ENCODE results near the gene DAGLA. TPM values are rescaled to one million over a fixed set of nuclear protein-coding genes. Genes with fewer than 3 reads are reported as not detected.

DAGLA gene
- total RNA-seq, 1 experiment from 2014 or later, result 6.2 TPM

GRCh38 chr11:61706452-61707400 lies 26.5 kb downstream of the DAGLA start:
- no peak for DNase-seq (ENCODE audit: low read depth)

GRCh38 chr11:61707574-61707973 lies 27.4 kb downstream of the DAGLA start:
- no peak for DNase-seq (ENCODE audit: low read depth)

GRCh38 chr11:61709110-61709509 lies 28.9 kb downstream of the DAGLA start:
- no peak for DNase-seq (ENCODE audit: low read depth)

DNA sequence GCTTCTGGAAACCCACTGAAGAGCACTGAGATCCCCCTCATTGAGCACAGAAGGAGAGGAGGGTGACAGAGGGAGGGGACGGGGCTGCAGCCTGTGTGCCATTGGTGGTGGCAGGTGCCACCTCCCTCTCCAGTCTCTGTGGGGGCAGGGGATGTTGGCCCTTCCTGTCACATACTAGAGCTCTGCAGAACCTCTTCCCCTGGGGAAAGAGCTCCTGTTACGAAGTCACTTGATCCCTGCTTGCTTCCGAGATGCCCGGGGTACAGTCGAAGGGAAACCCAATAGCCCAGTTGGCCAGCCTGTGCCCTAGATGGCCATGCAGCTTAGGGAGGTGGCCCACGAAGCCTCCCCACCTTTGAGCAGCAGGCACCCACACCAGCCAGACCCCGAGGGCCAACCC lies 29.4 kb downstream of the DAGLA start:
- no peak for DNase-seq (ENCODE audit: low read depth)

GRCh38 chr11:61710019-61710418 lies 29.8 kb downstream of the DAGLA start:
- no peak for DNase-seq (ENCODE audit: low read depth)

GRCh38 chr11:61711037-61711436 lies 30.8 kb downstream of the DAGLA start:
- DNase-seq (ENCODE audit: low read depth), result no peak

DNA sequence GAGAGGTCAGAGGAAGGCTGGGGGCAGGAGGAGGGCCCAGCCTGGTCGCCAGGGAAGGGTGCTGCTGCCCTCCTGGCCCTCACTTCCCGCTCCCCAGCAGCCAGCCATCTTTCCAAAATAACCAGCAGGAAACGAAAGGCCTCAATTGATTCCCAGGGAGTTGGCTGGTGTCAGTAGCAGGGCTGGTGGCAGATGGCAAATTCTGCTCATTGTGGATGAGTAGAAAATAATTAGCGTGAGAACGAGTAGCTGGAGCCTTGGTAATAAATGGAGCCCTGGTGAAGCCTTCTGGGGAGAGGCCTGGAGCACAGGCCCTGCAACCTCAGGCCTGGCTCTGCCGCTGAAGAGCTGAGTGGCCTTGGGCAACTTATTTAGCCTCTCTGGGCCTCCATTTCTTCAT lies 31.3 kb downstream of the DAGLA start:
- DNase-seq (ENCODE audit: low read depth), result no peak

DNA sequence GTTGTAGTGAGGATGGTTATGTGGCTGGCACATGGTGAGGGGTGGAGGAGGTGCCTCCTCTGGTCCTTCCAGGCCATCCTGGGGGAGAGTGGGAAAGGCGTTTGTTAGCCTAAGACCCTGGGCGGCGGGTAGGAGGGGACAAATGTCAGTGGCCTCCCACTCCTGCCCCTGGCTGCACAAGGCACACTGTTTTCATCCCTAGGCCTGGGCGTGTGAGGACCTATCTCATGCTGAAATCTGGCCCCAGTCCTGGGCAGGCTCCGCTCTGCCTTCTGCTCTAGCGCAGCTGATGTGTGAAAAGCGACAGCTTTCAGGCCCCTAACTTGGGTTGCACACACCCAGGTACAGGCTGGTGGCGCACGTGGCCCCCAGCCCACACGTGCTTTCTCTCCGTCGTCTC lies 32.1 kb downstream of the DAGLA start:
- DNase-seq (ENCODE audit: low read depth), result no peak

DNA sequence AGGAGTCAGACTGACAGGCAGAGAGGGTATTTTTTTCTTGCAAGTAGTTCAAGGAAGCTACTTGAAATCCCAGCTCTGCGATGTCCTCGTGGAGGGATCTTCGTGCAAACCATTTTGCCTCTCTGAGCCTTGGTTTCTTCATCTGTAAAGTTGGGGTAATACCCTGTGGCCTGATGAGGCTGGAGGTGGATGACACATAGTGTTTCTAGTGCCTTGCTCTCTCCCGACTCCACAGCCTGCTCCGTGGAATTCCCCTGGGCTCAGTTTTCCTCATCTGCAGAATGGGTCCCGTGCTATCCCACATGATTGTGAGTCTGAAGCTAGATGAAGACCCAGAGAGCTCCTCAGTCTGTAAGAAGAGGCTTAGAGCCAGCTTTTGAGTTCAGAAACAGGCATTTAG lies 32.7 kb downstream of the DAGLA start:
- DNase-seq (ENCODE audit: low read depth), result no peak

DNA sequence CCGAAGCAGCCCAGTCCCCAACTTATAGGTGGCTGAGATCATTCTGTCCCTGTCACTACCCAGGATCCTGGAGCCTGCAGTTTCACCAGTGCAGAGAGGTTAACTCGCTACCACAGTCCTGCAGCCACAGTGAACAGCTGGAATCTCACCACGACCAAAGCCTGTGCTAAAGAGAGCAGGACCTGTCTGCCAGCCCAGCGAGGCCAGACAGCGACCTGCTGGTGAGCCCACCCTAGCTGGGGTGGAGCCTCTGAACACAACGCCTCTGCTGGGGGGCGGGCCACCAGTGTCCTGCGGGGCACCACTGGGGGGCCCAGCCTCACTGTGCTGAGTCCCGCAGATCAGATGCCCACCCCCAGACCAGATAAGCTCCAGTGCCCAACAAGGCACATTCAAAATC lies 33.3 kb downstream of the DAGLA start:
- DNase-seq (ENCODE audit: low read depth), result no peak

DNA sequence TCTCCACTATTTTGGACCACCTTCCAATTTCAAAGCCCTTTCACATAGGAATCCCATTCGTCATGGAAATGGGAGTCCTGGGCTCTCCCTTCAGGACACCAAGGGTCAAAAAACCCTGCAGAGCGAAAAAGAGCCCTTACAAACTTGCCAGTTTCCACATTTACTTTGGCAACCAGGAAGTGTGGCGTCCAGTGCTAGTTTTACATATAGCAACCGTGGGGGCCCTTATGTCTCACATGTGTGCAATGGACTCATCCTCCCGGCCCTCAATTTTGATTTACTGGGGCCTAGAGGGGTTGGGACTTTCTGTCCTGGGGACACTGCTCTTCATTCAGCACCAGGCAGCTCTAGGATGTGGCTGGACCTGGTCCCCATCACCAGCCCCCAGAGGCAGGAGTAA lies 33.7 kb downstream of the DAGLA start:
- no peak for DNase-seq (ENCODE audit: low read depth)

GRCh38 chr11:61714316-61714715 lies 34.1 kb downstream of the DAGLA start:
- DNase-seq (ENCODE audit: low read depth), result no peak

DNA sequence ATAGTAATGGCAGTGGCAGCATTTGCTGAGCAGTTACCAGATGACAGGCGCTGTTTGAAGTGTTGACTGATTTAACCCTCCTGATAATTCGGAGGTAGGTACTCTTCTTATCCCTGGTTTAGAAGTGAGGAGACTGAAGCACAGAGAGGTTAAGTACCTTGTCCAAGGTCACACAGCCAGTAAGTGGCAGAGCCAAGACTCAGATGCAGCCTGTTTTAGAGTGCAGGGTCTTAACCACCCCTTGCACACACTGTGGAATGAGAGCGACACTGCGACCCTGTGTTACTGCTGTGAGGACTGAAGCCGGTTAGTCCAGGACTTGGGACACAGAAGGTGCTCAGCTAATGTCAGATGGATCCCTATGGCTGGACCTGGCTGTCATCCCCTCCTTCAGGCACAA lies 34.7 kb downstream of the DAGLA start:
- DNase-seq (ENCODE audit: low read depth), result no peak

DNA sequence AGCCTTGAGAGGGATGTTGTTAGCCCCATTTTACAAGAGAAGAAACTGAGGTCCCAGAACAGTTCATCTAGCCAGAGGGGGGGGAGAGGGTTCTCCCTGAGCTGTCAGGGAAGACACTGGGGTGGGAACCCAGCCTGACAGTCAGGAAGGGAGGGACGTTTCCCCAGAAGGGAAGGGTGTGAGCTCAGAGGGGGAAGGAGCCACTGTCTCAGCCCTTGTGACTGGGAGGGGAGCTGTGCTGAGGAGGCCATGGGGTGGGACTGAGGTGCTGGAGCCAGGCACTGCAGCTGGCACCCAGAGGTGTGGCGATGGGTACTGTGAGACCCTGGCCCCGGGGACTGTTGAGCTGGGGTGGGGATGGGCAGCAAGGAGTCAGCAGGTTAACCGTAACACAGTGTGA lies 35.7 kb downstream of the DAGLA start:
- DNase-seq (ENCODE audit: low read depth), result no peak

DNA sequence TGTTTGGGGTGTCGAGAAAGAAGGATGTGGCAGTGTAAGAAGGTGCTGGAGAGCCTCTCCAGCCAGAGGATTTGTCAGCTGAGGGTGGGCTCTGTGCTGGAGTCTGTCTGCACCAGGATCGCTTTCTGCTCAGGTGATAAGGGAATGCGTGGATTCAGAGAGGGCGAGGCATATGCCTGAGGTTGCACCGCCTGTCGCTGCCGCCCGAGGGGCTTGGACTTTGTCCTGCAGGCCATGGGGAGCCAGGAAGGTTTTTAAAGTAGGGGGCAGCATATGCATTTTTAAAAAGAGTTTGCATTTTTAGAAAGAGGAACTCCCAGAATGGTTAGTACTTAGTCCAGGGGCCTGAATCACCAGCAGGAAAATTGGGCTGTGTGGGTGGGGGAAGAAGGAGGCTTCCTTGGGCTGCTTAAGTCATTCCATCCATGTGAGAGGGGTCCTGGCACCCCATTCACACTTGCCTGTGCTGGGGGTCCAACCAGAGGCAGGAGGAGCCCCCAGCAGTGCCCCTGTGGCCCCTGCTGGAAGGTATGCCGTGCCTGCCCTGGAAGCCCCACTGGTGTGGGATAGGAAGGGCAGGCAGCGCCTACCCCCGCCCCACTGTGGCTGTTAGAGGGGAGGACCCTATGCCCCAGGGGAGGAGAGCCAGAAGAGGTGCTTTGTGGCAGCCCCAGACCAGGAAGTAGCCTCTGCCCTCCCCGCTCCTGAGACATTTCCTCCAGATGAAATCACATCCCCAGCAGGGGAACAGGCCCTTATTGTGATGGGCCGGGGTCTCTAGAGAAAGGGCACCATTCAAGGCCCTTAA lies 36.5 kb downstream of the DAGLA start:
- DNase-seq (ENCODE audit: low read depth), result no peak

DNA sequence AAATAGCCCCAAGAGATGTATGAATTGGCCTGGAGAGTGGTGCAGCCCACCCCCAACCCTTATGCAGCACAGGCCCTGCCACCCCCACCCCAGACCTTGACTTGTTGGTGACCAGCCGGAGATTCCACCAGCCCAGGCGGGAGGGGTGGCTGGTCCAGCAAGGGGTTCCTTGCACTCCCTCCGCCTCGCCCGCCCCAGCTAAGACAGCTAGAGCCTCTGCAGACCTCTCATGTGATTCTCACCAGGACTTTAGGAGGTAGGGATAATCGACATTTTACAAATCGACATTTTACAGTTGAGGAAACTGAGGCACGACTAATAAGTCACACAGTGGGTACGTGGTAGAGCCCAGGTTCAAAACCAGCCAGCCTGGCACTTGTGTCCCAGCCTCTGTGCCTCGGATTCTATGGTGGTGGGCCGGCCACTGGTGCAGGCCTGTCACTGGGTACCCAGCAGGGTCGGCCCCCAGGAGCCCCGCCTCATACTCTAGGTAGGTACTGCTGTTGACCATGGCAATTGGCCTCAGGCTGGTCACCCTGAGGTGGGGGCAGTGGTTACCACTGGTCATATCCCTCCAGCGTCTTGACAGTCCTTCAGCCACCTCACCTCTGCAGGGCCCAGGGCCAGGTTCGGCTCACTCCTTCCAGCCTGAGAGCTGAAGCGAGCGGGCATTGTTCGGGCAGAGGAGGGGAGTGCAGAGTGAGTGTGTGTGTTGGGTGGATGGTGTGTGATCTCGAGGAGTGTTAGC lies 37.3 kb downstream of the DAGLA start:
- DNase-seq (ENCODE audit: low read depth), result no peak

GRCh38 chr11:61718046-61718531 lies 37.9 kb downstream of the DAGLA start:
- DNase-seq (ENCODE audit: low read depth), result no peak

DNA sequence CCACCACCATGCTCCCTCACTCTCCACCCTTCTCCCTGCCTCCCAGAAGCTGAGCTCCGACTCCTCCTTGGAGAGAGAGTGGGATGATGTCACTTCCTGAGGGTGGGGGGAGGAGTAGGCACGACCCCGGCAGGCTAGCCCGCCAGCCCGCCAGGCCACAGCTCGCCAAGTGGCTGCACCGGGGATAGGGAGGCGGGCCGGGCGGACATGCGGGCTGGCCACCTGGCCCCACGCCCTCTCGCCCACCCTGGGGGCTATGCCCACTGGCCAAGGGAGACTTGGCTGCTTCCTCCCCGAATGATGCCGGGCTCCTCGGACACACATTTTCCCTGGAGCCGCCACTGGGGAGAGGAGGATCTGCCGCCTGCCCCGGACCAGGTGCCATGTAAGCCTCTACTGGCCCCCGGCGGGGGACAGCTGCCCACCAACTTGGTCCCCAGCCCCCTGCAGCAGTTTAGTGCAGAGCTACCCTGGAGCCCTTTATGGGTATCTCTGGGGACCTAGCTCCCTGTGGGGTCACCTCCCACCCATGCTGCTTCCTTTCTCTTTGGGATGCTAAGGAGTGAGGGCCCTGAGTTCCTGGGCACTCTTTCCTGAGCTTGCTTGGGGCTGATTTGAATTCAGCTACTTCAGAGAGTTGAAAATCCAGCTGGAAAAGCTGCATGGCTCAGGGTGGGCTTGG lies 38.6 kb downstream of the DAGLA start:
- peak; percentile 76 for DNase-seq (ENCODE audit: low read depth)

GRCh38 chr11:61719978-61720377 lies 39.8 kb downstream of the DAGLA start:
- no peak for DNase-seq (ENCODE audit: low read depth)

GRCh38 chr11:61720597-61720996 lies 40.4 kb downstream of the DAGLA start:
- DNase-seq (ENCODE audit: low read depth), result no peak

GRCh38 chr11:61724437-61724836 lies 44.2 kb downstream of the DAGLA start:
- no peak for DNase-seq (ENCODE audit: low read depth)
